WTC11 (cell line): ENCODE measurements around the gene TEX35. TPM values are rescaled to one million over a fixed set of nuclear protein-coding genes. Genes with fewer than 3 reads are reported as not detected.

Source experiments
- ATAC-seq: fragments of 200-7000 bp; cut with Tn5 transposase; 2 replicates; pipeline ENCODE4 v1.10.0; 2021; ENCODE audit warnings: mild to moderate bottlenecking, moderate library complexity
- CTCF ChIA-PET: fragments of 300-600 bp; sonication (Branson Sonifier 250); formaldehyde crosslinking; loops from one replicate; lab custom pipeline; 2021; ENCODE audit warnings: antibody characterized with exemption; lab: Charles Lee
- POLR2A ChIA-PET: fragments of 350-600 bp; sonication (Branson Sonifier 250); formaldehyde crosslinking; loops from one replicate; lab custom pipeline; 2021; ENCODE audit warnings: antibody characterized with exemption; lab: Charles Lee
- DNase-seq: peaks from one replicate; pipeline ENCODE4 v3.0.0; 2021; ENCODE audit warnings: low spot score
- H3K27ac Mint-ChIP-seq: 2 replicates; pipeline ENCODE4 v1.8.0; 2021; ENCODE audit warnings: mixed read lengths
- H3K27me3 Mint-ChIP-seq: 2 replicates; pipeline ENCODE4 v1.8.0; 2021; ENCODE audit warnings: low read depth, mild to moderate bottlenecking, moderate library complexity, mixed read lengths
- H3K36me3 Mint-ChIP-seq: 2 replicates; pipeline ENCODE4 v1.8.0; 2021; ENCODE audit warnings: mixed read lengths
- H3K4me1 Mint-ChIP-seq: 2 replicates; pipeline ENCODE4 v1.8.0; 2022; ENCODE audit warnings: mixed read lengths
- H3K4me3 Mint-ChIP-seq: 2 replicates; pipeline ENCODE4 v1.8.0; 2021; ENCODE audit warnings: mild to moderate bottlenecking, moderate library complexity, mixed read lengths
- H3K9me3 Mint-ChIP-seq: 2 replicates; pipeline ENCODE4 v1.8.0; 2021; ENCODE audit warnings: mixed read lengths
- ATF1 ChIP-seq: sonication (generic); formaldehyde crosslinking; IDR thresholded peaks from 2 replicates; pipeline ENCODE4 v1.8.1; 2023; ENCODE audit warnings: mild to moderate bottlenecking, moderate library complexity, missing genetic modification reagents
- CREM ChIP-seq: sonication (generic); formaldehyde crosslinking; IDR thresholded peaks from 2 replicates; pipeline ENCODE4 v1.8.1; 2022; ENCODE audit warnings: mild to moderate bottlenecking, missing genetic modification reagents, moderate library complexity
- ELF4 ChIP-seq: sonication (generic); formaldehyde crosslinking; IDR thresholded peaks from 2 replicates; pipeline ENCODE4 v1.8.1; 2022; ENCODE audit warnings: low read depth, mild to moderate bottlenecking, moderate library complexity, missing genetic modification reagents
- EMX1 ChIP-seq: fragments of 250-450 bp; sonication (Bioruptor Pico); IDR thresholded peaks from 2 replicates; pipeline ENCODE4 v1.8.0; 2021; ENCODE audit warnings: mild to moderate bottlenecking
- ETV6 ChIP-seq: sonication (generic); formaldehyde crosslinking; IDR thresholded peaks from 2 replicates; pipeline ENCODE4 v1.8.1; 2022; ENCODE audit warnings: mild to moderate bottlenecking, missing genetic modification reagents
- GTF2I ChIP-seq: fragments of 250-450 bp; sonication (Bioruptor Pico); conservative IDR thresholded peaks from 2 replicates; pipeline ENCODE4 v1.4.0; 2021; ENCODE audit warnings: mild to moderate bottlenecking
- OVOL2 ChIP-seq: fragments of 250-450 bp; sonication (Bioruptor Pico); IDR thresholded peaks from 2 replicates; pipeline ENCODE4 v1.9.0; 2021; ENCODE audit warnings: mild to moderate bottlenecking, borderline replicate concordance
- PRRX2 ChIP-seq: fragments of 250-450 bp; sonication (Bioruptor Pico); IDR thresholded peaks from 2 replicates; pipeline ENCODE4 v1.8.0; 2021; ENCODE audit warnings: mild to moderate bottlenecking
- SMAD3 ChIP-seq: sonication (generic); formaldehyde crosslinking; IDR thresholded peaks from 2 replicates; pipeline ENCODE4 v1.8.0; 2022; ENCODE audit warnings: missing genetic modification reagents, mild to moderate bottlenecking, borderline replicate concordance
- SMAD4 ChIP-seq: sonication (generic); formaldehyde crosslinking; IDR thresholded peaks from 2 replicates; pipeline ENCODE4 v1.8.0; 2022; ENCODE audit warnings: mild to moderate bottlenecking, missing genetic modification reagents
- TEAD1 ChIP-seq: sonication (generic); formaldehyde crosslinking; IDR thresholded peaks from 2 replicates; pipeline ENCODE4 v1.8.0; 2022; ENCODE audit warnings: mild to moderate bottlenecking, missing genetic modification reagents
- TP53 ChIP-seq: sonication (generic); formaldehyde crosslinking; IDR thresholded peaks from 2 replicates; pipeline ENCODE4 v1.8.1; 2023; ENCODE audit warnings: mild to moderate bottlenecking, missing genetic modification reagents
- ZNF317 ChIP-seq: sonication (generic); formaldehyde crosslinking; IDR thresholded peaks from 2 replicates; pipeline ENCODE4 v1.8.1; 2023; ENCODE audit warnings: low read depth, mild to moderate bottlenecking, moderate library complexity, missing genetic modification reagents, borderline replicate concordance
- ZNF512 ChIP-seq: sonication (generic); formaldehyde crosslinking; IDR thresholded peaks from 2 replicates; pipeline ENCODE4 v1.8.1; 2022; ENCODE audit warnings: missing genetic modification reagents, borderline replicate concordance
- total RNA-seq: library from RNA; stranded (reverse); gene quantifications from 3 replicates; pipeline ENCODE4 v1.2.3, GENCODE V29; 2021
- TF ChIP-seq, protein P1 (sequence below): sonication (generic); formaldehyde crosslinking; IDR thresholded peaks from 2 replicates; pipeline ENCODE4 v1.8.1; 2023; ENCODE audit warnings: mild to moderate bottlenecking, missing genetic modification reagents, moderate library complexity
- TF ChIP-seq, protein P2 (sequence below): sonication (generic); formaldehyde crosslinking; IDR thresholded peaks from 2 replicates; pipeline ENCODE4 v1.8.0; 2023; ENCODE audit warnings: missing genetic modification reagents, mild to moderate bottlenecking, borderline replicate concordance
- TF ChIP-seq, protein P3 (sequence below): fragments of 250-450 bp; sonication (Bioruptor Pico); IDR thresholded peaks from 2 replicates; pipeline ENCODE4 v1.9.0; 2021; ENCODE audit warnings: mild to moderate bottlenecking
- TF ChIP-seq, protein P4 (sequence below): sonication (generic); formaldehyde crosslinking; IDR thresholded peaks from 2 replicates; pipeline ENCODE4 v1.8.0; 2022; ENCODE audit warnings: mild to moderate bottlenecking, missing genetic modification reagents
- TF ChIP-seq, protein P5 (sequence below): sonication (generic); formaldehyde crosslinking; IDR thresholded peaks from 2 replicates; pipeline ENCODE4 v1.8.0; 2022; ENCODE audit warnings: missing genetic modification reagents

Gene TEX35
- total RNA-seq, 1 experiment from 2014 or later = not detected

GRCh38 chr1:178489399-178489798, 23.5 kb upstream of the TEX35 start:
- H3K27me3 Mint-ChIP-seq = no peaks in the 10 kb centered on the region; the same call in 1 of the 2 replicates

GRCh38 chr1:178490136-178490535, 22.8 kb upstream of the TEX35 start:
- Mint-ChIP-seq H3K4me3 (no peak overlapping the region), H3K27ac (no peak overlapping the region), H3K9me3 (no peaks in the 10 kb centered on the region), H3K36me3 (no peaks in the 10 kb centered on the region), H3K27me3 (no peaks in the 10 kb centered on the region; the same call in 1 of the 2 replicates), H3K4me1 (peaks cover 3% of the 10 kb centered on the region; the same call in 1 of the 2 replicates)
- ChIA-PET CTCF (interaction anchor here (1.2 kb wide), 1 partner anchor 11 kb away, joined by 6 read pairs; no protein-coding TSS in a partner anchor), POLR2A (no interaction called here)
- no peak for DNase-seq
- ATAC-seq = no peak
- TF ChIP-seq ZNF512 (CRISPR knock-in tag) = no peak
- no peak for TF ChIP-seq TEAD1 (CRISPR knock-in tag)
- no peak for TF ChIP-seq GTF2I (CRISPR knock-in tag)
- TF ChIP-seq TP53 (CRISPR knock-in tag) = no peak
- TF ChIP-seq, protein P1, sequence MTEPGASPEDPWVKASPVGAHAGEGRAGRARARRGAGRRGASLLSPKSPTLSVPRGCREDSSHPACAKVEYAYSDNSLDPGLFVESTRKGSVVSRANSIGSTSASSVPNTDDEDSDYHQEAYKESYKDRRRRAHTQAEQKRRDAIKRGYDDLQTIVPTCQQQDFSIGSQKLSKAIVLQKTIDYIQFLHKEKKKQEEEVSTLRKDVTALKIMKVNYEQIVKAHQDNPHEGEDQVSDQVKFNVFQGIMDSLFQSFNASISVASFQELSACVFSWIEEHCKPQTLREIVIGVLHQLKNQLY = no peak
- TF ChIP-seq ATF1 (CRISPR knock-in tag) = no peak
- TF ChIP-seq, protein P2, sequence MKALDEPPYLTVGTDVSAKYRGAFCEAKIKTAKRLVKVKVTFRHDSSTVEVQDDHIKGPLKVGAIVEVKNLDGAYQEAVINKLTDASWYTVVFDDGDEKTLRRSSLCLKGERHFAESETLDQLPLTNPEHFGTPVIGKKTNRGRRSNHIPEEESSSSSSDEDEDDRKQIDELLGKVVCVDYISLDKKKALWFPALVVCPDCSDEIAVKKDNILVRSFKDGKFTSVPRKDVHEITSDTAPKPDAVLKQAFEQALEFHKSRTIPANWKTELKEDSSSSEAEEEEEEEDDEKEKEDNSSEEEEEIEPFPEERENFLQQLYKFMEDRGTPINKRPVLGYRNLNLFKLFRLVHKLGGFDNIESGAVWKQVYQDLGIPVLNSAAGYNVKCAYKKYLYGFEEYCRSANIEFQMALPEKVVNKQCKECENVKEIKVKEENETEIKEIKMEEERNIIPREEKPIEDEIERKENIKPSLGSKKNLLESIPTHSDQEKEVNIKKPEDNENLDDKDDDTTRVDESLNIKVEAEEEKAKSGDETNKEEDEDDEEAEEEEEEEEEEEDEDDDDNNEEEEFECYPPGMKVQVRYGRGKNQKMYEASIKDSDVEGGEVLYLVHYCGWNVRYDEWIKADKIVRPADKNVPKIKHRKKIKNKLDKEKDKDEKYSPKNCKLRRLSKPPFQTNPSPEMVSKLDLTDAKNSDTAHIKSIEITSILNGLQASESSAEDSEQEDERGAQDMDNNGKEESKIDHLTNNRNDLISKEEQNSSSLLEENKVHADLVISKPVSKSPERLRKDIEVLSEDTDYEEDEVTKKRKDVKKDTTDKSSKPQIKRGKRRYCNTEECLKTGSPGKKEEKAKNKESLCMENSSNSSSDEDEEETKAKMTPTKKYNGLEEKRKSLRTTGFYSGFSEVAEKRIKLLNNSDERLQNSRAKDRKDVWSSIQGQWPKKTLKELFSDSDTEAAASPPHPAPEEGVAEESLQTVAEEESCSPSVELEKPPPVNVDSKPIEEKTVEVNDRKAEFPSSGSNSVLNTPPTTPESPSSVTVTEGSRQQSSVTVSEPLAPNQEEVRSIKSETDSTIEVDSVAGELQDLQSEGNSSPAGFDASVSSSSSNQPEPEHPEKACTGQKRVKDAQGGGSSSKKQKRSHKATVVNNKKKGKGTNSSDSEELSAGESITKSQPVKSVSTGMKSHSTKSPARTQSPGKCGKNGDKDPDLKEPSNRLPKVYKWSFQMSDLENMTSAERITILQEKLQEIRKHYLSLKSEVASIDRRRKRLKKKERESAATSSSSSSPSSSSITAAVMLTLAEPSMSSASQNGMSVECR (CRISPR knock-in tag) = no peak
- no peak for TF ChIP-seq PRRX2
- TF ChIP-seq ELF4 (CRISPR knock-in tag) = no peak
- TF ChIP-seq ZNF317 (CRISPR knock-in tag) = no peak
- TF ChIP-seq CREM (CRISPR knock-in tag) = no peak
- TF ChIP-seq, protein P3, sequence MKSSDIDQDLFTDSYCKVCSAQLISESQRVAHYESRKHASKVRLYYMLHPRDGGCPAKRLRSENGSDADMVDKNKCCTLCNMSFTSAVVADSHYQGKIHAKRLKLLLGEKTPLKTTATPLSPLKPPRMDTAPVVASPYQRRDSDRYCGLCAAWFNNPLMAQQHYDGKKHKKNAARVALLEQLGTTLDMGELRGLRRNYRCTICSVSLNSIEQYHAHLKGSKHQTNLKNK (CRISPR knock-in tag) = no peak
- no peak for TF ChIP-seq ETV6 (CRISPR knock-in tag)
- TF ChIP-seq, protein P4, sequence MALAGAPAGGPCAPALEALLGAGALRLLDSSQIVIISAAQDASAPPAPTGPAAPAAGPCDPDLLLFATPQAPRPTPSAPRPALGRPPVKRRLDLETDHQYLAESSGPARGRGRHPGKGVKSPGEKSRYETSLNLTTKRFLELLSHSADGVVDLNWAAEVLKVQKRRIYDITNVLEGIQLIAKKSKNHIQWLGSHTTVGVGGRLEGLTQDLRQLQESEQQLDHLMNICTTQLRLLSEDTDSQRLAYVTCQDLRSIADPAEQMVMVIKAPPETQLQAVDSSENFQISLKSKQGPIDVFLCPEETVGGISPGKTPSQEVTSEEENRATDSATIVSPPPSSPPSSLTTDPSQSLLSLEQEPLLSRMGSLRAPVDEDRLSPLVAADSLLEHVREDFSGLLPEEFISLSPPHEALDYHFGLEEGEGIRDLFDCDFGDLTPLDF = no peak

More at GRCh38 chr1:178489399-178489798, 23.5 kb upstream of the TEX35 start:
- POLR2A ChIA-PET = no interaction called here
- no peak for ATAC-seq
- DNase-seq = no peak
- TF ChIP-seq SMAD4 (CRISPR knock-in tag) = no peak
- TF ChIP-seq, protein P5, sequence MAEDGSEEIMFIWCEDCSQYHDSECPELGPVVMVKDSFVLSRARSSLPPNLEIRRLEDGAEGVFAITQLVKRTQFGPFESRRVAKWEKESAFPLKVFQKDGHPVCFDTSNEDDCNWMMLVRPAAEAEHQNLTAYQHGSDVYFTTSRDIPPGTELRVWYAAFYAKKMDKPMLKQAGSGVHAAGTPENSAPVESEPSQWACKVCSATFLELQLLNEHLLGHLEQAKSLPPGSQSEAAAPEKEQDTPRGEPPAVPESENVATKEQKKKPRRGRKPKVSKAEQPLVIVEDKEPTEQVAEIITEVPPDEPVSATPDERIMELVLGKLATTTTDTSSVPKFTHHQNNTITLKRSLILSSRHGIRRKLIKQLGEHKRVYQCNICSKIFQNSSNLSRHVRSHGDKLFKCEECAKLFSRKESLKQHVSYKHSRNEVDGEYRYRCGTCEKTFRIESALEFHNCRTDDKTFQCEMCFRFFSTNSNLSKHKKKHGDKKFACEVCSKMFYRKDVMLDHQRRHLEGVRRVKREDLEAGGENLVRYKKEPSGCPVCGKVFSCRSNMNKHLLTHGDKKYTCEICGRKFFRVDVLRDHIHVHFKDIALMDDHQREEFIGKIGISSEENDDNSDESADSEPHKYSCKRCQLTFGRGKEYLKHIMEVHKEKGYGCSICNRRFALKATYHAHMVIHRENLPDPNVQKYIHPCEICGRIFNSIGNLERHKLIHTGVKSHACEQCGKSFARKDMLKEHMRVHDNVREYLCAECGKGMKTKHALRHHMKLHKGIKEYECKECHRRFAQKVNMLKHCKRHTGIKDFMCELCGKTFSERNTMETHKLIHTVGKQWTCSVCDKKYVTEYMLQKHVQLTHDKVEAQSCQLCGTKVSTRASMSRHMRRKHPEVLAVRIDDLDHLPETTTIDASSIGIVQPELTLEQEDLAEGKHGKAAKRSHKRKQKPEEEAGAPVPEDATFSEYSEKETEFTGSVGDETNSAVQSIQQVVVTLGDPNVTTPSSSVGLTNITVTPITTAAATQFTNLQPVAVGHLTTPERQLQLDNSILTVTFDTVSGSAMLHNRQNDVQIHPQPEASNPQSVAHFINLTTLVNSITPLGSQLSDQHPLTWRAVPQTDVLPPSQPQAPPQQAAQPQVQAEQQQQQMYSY (CRISPR knock-in tag) = 0 out of 2 replicates have a peak, but pooled peaks have one; percentile 13
- TF ChIP-seq SMAD3 (CRISPR knock-in tag) = no peak
- no peak for TF ChIP-seq EMX1 (CRISPR knock-in tag)
- TF ChIP-seq, protein P4 = no peak
- TF ChIP-seq OVOL2 (CRISPR knock-in tag) = no peak
- H3K27ac Mint-ChIP-seq = no peak overlapping the region
- H3K9me3 Mint-ChIP-seq = no peaks in the 10 kb centered on the region
- no peaks in the 10 kb centered on the region for H3K4me1 Mint-ChIP-seq
- no peaks in the 10 kb centered on the region for H3K36me3 Mint-ChIP-seq
- no peak overlapping the region for H3K4me3 Mint-ChIP-seq
- CTCF ChIA-PET = no interaction called here
